Measurements from ENCODE around the gene AFTPH.

The AFTPH gene

GRCh38 chr2:64543008-64543697, 19.0 kb downstream of the AFTPH start:
- no peak for DNase-seq (ENCODE audit: low read depth)
- H3K4me3 ChIP-seq (ENCODE audit: low read depth, low read length), result no peak overlapping the region
- no peak for TF ChIP-seq CTCF (IDR thresholded peaks at IDR 0.05; ENCODE audit: control insufficient read depth, extremely low read depth, insufficient read depth)

- no peak for TF ChIP-seq CTCF (IDR thresholded peaks at IDR 0.05; ENCODE audit: control insufficient read depth, extremely low read depth, insufficient read depth)
- DNase-seq (ENCODE audit: low read depth), result no peak
- no peak overlapping the region for H3K4me3 ChIP-seq (ENCODE audit: low read depth, low read length)
Observed at GRCh38 chr2:64548761-64549160, 24.6 kb downstream of the AFTPH start.

GRCh38 chr2:64550042-64550441, 25.9 kb downstream of the AFTPH start:
- no peak for TF ChIP-seq CTCF (IDR thresholded peaks at IDR 0.05; ENCODE audit: control insufficient read depth, extremely low read depth, insufficient read depth)
- H3K4me3 ChIP-seq (ENCODE audit: low read depth, low read length), result no peak overlapping the region
- no peak for DNase-seq (ENCODE audit: low read depth)

GRCh38 chr2:64551851-64552250, 27.7 kb downstream of the AFTPH start:
- no peak overlapping the region for H3K4me3 ChIP-seq (ENCODE audit: low read depth, low read length)
- no peak for TF ChIP-seq CTCF (IDR thresholded peaks at IDR 0.05; ENCODE audit: control insufficient read depth, extremely low read depth, insufficient read depth)
- no peak for DNase-seq (ENCODE audit: low read depth)

GRCh38 chr2:64554117-64554516, 30.0 kb downstream of the AFTPH start:
- TF ChIP-seq CTCF (IDR thresholded peaks at IDR 0.05; ENCODE audit: control insufficient read depth, extremely low read depth, insufficient read depth), result no peak

GRCh38 chr2:64558445-64559081, 34.4 kb downstream of the AFTPH start:
- no peak for DNase-seq (ENCODE audit: low read depth)
- H3K4me3 ChIP-seq (ENCODE audit: low read depth, low read length), result no peak overlapping the region
- no peak for TF ChIP-seq CTCF (IDR thresholded peaks at IDR 0.05; ENCODE audit: control insufficient read depth, extremely low read depth, insufficient read depth)

More at GRCh38 chr2:64554117-64554516, 30.0 kb downstream of the AFTPH start:
- H3K4me3 ChIP-seq (ENCODE audit: low read depth, low read length), result no peak overlapping the region
- DNase-seq (ENCODE audit: low read depth), result no peak
